Tibial nerve (tissue), 4 donors: ENCODE results near the gene BTAF1. TPM values are rescaled to one million over a fixed set of nuclear protein-coding genes. Genes with fewer than 3 reads are reported as not detected.

Experiments used
- DNase-seq, 2 donors: peaks; one replicate each; pipeline ENCODE4 v3.0.0-alpha.2; 2019; ENCODE audit warnings: low spot score in 2 of 2
- H3K27ac ChIP-seq, 4 donors: fragments of 200-600 bp; sonication (generic) in 3 of 4; one replicate each; pipeline ENCODE4 v1.5.1; 2017 to 2019; ENCODE audit warnings: mild to moderate bottlenecking in 1 of 4
- H3K27me3 ChIP-seq, 2 donors: fragments of 200-600 bp; sonication (generic) in 1 of 2; one replicate each; pipeline versions ENCODE4 v1.5.1 to v1.6.0; 2017 to 2019
- H3K36me3 ChIP-seq, 3 donors: fragments of 200-600 bp; sonication (generic); one replicate each; pipeline ENCODE4 v1.5.1; 2018 to 2019
- H3K4me1 ChIP-seq, 4 donors: fragments of 200-600 bp; sonication (generic) in 3 of 4; one replicate each; pipeline ENCODE4 v1.5.1; 2017 to 2019
- H3K4me3 ChIP-seq, 4 donors: fragments of 200-600 bp; sonication (generic) in 3 of 4; one replicate each; pipeline ENCODE4 v1.5.1; 2017 to 2019; ENCODE audit warnings: mild to moderate bottlenecking in 1 of 4, moderate library complexity in 1 of 4
- H3K9me3 ChIP-seq, 4 donors: fragments of 200-600 bp; sonication (generic) in 3 of 4; one replicate each; pipeline ENCODE4 v1.5.1; 2017 to 2019
- EP300 ChIP-seq, 2 donors: sonication (generic); formaldehyde crosslinking; IDR thresholded peaks; one replicate each; pipeline ENCODE4 v1.6.1; 2017; ENCODE audit warnings: antibody characterized with exemption in 2 of 2, mild to moderate bottlenecking in 1 of 2
- POLR2A ChIP-seq, 2 donors: fragments of 450-650 bp; IDR thresholded peaks; one replicate each; pipeline ENCODE4 v1.6.1; 2017; ENCODE audit warnings: antibody characterized with exemption in 2 of 2, mild to moderate bottlenecking in 2 of 2, moderate library complexity in 2 of 2
- WGBS, 2 donors: methylation state at CpG; one replicate each; pipeline ENCODE4 v1.1.5; 2018; 5-methylcytosine and 5-hydroxymethylcytosine counted together
- total RNA-seq, 4 donors: library from RNA; depleted of rRNA; stranded (reverse); fragments of >200 nt; gene quantifications; one replicate each; pipeline ENCODE4 v1.1.0, GENCODE V29; 2016
- TF ChIP-seq, protein P1 (sequence below), 5 experiments: fragments of 200-600 bp in 3 of 5; fragments of 450-650 bp in 2 of 5; sonication (generic) in 3 of 5; IDR thresholded peaks; one replicate each; pipeline ENCODE4 v1.5.1; 2016 to 2019; ENCODE audit warnings: antibody characterized with exemption in 5 of 5, mild to moderate bottlenecking in 3 of 5, moderate library complexity in 2 of 5

BTAF1 gene
- total RNA-seq, 4 donors from 2014 or later, result 50.4 to 76.7 (median 58.1) TPM

DNA sequence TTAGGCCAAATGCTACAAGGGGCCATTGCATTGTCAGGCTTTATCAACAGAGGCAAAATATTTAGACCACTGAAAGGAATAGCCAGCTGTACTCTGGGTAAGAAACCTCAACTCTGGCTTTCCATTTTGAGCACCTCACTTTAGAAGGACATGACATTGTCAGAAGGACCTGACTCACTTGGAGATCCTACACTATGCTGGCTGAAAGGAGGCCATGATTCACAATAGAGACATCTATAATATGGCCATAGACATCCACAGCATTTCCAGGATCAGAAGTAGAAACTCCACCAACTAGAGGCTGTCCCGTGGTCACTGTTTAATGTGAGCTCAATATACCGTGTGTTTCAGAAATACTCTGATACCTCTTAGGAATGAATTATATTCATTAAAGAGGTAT is 140.9 kb downstream of the BTAF1 start:
- Histone ChIP-seq H3K4me1 (no peaks in the 10 kb centered on the region), H3K27me3 (no peaks in the 10 kb centered on the region), H3K4me3 (no peak overlapping the region), H3K27ac (no peak overlapping the region), H3K9me3 (no peaks in the 10 kb centered on the region), H3K36me3 (peaks cover 0 to 9% (median 0%) of the 10 kb centered on the region in 3 donors)
- no peak for DNase-seq
- TF ChIP-seq, protein P1, sequence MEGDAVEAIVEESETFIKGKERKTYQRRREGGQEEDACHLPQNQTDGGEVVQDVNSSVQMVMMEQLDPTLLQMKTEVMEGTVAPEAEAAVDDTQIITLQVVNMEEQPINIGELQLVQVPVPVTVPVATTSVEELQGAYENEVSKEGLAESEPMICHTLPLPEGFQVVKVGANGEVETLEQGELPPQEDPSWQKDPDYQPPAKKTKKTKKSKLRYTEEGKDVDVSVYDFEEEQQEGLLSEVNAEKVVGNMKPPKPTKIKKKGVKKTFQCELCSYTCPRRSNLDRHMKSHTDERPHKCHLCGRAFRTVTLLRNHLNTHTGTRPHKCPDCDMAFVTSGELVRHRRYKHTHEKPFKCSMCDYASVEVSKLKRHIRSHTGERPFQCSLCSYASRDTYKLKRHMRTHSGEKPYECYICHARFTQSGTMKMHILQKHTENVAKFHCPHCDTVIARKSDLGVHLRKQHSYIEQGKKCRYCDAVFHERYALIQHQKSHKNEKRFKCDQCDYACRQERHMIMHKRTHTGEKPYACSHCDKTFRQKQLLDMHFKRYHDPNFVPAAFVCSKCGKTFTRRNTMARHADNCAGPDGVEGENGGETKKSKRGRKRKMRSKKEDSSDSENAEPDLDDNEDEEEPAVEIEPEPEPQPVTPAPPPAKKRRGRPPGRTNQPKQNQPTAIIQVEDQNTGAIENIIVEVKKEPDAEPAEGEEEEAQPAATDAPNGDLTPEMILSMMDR (IDR thresholded peaks at IDR 0.05), result no peak
- TF ChIP-seq EP300 (IDR thresholded peaks at IDR 0.05) (no peak), POLR2A (IDR thresholded peaks at IDR 0.05) (no peak)
- WGBS, 2 donors, result 91 to 95% methylated on average over 2 of the region's 2 CpGs

DNA sequence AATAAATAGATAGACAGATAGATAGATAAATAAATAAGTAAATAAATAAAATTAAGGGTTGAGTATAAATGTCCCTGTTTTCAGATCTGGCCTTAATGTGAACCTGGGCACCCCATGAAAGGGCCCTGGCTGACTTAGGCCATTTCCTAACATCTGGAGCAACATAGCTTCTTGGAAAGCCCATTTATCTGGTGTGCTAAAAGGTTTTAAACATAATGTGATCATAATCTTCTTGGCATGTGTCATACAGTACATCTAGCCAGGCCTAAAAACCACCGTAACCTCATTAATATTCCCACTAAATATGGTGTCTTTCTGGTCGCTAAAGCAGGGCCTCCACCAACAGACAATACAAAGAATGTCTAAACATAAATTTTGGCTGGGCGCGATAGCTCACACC is 142.8 kb downstream of the BTAF1 start:
- TF ChIP-seq EP300 (IDR thresholded peaks at IDR 0.05), result no peak
- TF ChIP-seq POLR2A (IDR thresholded peaks at IDR 0.05), result no peak
- TF ChIP-seq, protein P1 (IDR thresholded peaks at IDR 0.05), result no peak
- Histone ChIP-seq H3K27ac (no peak overlapping the region), H3K4me3 (no peak overlapping the region), H3K9me3 (no peaks in the 10 kb centered on the region), H3K27me3 (no peaks in the 10 kb centered on the region), H3K4me1 (no peaks in the 10 kb centered on the region), H3K36me3 (peaks cover 0 to 9% (median 0%) of the 10 kb centered on the region in 3 donors)
- WGBS, 2 donors, result 97 to 98% methylated on average over 4 of the region's 4 CpGs
- no peak for DNase-seq

DNA sequence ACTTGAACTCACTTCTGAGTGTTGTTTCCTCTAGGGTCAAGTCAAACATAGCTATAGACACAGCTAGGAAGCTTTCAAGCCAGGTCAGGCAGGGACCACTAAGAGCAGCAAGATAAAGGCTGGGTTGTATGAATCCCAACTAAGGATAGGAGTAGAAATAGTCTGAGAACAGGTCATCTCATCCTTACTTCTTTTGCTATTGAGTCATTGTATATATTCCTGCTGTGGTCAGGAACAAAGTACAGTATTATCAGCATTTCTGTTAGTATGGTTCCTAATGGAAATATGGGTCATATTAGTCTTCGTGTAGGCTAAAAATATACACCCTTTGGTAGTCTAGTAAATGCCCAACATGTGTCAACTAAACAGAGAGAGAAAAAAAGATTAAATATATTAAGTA is 145.3 kb downstream of the BTAF1 start:
- Histone ChIP-seq H3K4me1 (no peaks in the 10 kb centered on the region), H3K27me3 (no peaks in the 10 kb centered on the region), H3K36me3 (peaks cover 0 to 9% (median 0%) of the 10 kb centered on the region in 3 donors), H3K9me3 (no peaks in the 10 kb centered on the region), H3K4me3 (no peak overlapping the region), H3K27ac (no peak overlapping the region)
- no peak for DNase-seq
- WGBS, 2 donors, result 72 to 89% methylated on average over 1 of the region's 1 CpG
- TF ChIP-seq, protein P1 (IDR thresholded peaks at IDR 0.05), result no peak
- no peak for TF ChIP-seq POLR2A (IDR thresholded peaks at IDR 0.05)
- no peak for TF ChIP-seq EP300 (IDR thresholded peaks at IDR 0.05)

DNA sequence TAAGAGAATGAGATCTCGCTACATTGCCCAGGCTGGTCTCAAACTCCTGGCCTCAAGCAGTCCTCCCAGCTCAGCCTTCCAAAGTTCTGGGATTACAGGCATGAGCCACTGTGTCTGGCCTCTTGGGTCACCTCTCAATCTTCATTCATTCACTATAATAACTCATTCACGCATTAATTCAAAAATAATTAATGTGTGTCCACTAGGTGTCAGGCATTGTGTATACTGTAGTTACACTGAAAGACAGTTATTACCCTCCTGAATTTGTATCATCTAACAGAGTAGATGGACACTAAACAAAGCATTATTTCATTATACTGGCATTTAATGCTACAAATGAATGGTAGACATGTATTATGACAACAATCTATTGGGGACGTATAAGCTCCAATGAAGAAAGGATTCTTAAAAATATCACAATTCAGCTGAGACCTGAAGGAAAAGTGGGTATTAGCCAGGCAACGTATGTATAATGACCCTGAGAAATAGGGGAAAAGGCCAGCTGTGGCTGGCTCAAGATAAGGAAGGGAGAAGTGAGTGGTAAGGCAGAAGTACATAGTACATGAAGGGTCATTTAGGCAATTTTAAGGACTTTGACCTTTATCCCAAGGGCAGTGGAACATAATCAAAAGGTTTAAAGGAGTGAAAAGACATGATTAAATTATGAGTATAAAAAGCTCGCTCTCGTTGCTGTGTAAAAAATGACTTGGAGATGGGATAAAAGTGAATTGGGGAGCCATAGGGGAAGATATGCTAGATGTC is 150.7 kb downstream of the BTAF1 start:
- TF ChIP-seq, protein P1 (IDR thresholded peaks at IDR 0.05), result no peak
- no peak for TF ChIP-seq POLR2A (IDR thresholded peaks at IDR 0.05)
- no peak for TF ChIP-seq EP300 (IDR thresholded peaks at IDR 0.05)
- no peak for DNase-seq
- 75 to 82% methylated on average over 6 of the region's 6 CpGs for WGBS, 2 donors
- no peak overlapping the region for H3K4me3 ChIP-seq
- H3K9me3 ChIP-seq, result no peaks in the 10 kb centered on the region
- peaks cover 0 to 35% (median 0%) of the 10 kb centered on the region in 3 donors for H3K36me3 ChIP-seq
- no peak overlapping the region for H3K27ac ChIP-seq
- no peaks in the 10 kb centered on the region for H3K27me3 ChIP-seq
- H3K4me1 ChIP-seq, result no peaks in the 10 kb centered on the region

DNA sequence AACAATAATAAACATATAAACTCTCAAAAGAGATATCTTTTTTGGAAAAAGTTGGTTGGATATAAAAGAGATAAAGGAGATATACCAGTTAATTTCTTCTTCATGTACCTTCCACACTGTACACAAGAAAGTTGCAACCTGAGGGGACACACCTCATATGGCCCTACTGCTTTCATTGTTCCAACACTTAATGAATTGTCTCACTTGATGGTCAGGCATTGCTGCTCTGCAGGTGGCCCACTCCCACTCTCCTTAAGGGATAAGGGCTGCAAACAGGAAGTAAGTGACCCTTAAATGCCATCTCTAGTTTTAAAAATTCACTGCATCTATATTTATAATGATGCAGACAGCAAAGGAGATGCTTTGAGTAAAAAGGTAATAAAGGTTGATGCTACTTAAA is 152.3 kb downstream of the BTAF1 start:
- TF ChIP-seq, protein P1 (IDR thresholded peaks at IDR 0.05), result no peak
- TF ChIP-seq POLR2A (IDR thresholded peaks at IDR 0.05), result no peak
- no peak for TF ChIP-seq EP300 (IDR thresholded peaks at IDR 0.05)
- Histone ChIP-seq H3K4me3 (no peak overlapping the region), H3K4me1 (no peaks in the 10 kb centered on the region), H3K36me3 (peaks cover 0 to 51% (median 0%) of the 10 kb centered on the region in 3 donors), H3K27ac (no peak overlapping the region), H3K27me3 (no peaks in the 10 kb centered on the region), H3K9me3 (no peaks in the 10 kb centered on the region)
- no peak for DNase-seq
